ENCODE results near the gene BEAN1.

Gene BEAN1

DNA sequence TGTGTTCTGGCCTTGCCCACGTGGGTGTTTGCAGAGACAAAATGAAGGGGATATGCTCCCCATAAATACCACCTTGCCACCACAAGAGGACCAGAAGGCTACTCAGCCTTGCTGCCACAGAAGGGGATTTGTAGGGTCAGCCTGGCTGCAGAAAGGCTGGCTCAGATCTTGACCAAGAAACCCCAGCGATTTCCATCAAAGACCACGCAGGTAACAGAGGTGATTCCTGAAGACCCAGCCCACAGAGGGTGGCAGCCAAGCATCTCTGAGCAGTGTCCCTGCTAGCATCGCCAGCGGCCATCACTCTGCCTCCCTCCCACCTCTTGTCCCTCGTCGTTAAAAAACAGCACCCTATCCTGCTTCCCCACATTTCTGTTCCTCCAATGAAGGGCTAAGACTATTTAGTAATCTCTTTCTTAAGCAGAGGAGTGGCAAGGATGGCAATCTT, 54.9 kb downstream of the BEAN1 start:
- Histone ChIP-seq H3K4me1 (ENCODE audit: control insufficient read depth, insufficient read depth, low read length) (peaks cover 5% of the 10 kb centered on the region), H3K36me3 (ENCODE audit: control insufficient read depth, insufficient read depth, low read length) (no peaks in the 10 kb centered on the region), H3K4me3 (ENCODE audit: low read length) (no peak overlapping the region), H3K9ac (ENCODE audit: low read length) (no peak overlapping the region), H3K27ac (ENCODE audit: low read depth, low read length) (no peak overlapping the region), H3K27me3 (ENCODE audit: control insufficient read depth, insufficient read depth, low read length) (no peaks in the 10 kb centered on the region)

DNA sequence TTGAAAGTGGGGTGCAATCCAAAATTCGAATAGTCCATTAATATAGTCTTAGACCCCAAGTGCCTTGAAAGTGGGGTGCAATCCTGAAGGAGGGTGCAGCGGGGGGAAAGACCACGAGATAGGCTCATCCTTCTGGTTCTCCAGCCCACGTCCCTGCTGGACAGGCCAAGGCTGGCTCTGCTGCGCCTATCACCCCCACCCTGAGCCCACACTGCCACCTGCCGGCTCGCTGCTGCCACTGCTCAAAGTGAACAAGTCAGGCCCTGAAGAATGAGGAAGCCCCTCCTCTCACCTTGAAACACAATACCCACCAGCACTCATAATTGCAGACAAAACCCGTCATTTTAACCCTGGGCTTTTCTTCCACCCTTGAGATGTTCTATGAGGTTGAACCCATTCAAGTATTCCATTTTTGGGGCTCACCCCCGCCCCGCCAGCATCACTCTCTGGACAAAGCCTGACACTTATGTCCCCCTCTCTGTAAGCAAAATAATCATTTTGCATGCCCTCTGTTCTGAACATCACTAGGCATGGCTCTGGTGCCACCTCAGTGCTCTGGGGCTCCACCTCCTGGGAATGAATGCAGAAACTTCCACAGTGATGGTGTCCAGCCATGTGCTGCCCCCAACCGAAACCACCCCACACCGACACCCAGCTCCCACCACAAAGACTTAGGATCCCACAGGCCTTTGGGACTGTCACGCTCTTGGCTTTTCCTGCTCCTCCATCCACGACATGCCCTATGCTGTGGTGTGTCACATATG, 56.8 kb downstream of the BEAN1 start:
- H3K9ac ChIP-seq (ENCODE audit: low read length): no peak overlapping the region
- no peaks in the 10 kb centered on the region for H3K27me3 ChIP-seq (ENCODE audit: control insufficient read depth, insufficient read depth, low read length)
- H3K36me3 ChIP-seq (ENCODE audit: control insufficient read depth, insufficient read depth, low read length): no peaks in the 10 kb centered on the region
- H3K4me1 ChIP-seq (ENCODE audit: control insufficient read depth, insufficient read depth, low read length): peaks cover 8% of the 10 kb centered on the region
- H3K4me3 ChIP-seq (ENCODE audit: low read length): no peak overlapping the region
- no peak overlapping the region for H3K27ac ChIP-seq (ENCODE audit: low read depth, low read length)

DNA sequence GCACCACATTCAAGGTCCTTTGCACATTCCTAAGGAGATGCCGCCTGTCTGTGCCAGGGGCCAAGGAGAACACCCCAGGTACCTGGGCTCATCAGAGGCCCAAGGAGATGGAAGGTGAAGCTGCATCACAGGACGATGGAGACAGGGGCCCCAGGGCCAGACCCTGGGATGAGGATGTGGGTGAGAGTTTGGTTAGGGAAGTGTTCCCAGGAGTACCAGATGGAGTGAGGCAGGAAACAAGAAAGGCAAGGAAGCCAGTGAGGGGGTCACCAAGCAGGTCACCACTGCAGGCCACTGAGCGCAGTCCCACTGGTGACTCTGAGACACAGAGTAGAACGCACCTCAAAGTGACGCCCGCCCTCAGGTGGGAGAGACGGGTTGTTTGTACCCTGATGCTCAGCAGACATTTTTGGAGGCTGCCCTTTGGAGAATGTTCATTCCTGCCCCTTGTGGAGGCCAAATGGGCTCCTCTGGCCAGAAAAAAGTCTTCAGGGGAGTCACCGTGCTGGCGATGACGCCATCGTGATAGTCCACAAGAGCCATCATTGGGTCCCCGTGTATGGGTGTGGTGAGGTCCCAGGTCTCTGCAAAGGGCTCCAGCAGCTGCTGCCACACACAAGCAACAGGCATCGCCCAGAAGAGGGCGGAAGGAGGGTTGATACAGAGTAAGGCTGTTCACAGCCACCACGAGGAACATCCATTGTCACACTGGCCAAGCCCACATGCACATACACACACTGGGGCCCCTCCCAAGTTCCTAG, 57.5 kb downstream of the BEAN1 start:
- Histone ChIP-seq H3K27me3 (ENCODE audit: control insufficient read depth, insufficient read depth, low read length) (no peaks in the 10 kb centered on the region), H3K9ac (ENCODE audit: low read length) (no peak overlapping the region), H3K27ac (ENCODE audit: low read depth, low read length) (no peak overlapping the region), H3K4me1 (ENCODE audit: control insufficient read depth, insufficient read depth, low read length) (peaks cover 8% of the 10 kb centered on the region), H3K4me3 (ENCODE audit: low read length) (no peak overlapping the region), H3K36me3 (ENCODE audit: control insufficient read depth, insufficient read depth, low read length) (no peaks in the 10 kb centered on the region)

DNA sequence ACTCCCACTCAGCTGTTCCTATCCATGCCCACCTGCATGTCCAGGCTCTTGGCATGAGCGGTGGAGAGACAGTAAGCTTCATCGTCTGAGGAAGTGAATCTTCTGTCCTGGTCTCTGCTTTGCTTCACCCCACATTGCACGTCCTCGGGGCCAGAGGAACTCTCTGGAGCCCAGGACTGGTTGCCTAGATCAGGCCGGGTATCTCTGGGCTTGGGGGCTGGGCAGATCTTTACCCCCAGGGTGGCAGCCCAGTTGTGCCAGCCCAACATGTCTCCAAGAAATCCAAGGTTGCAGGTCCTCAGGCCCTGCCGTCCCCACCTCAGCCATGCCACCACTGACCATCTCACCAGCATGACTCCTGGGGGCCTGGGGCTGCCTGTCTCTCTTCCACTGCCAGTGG, 58.3 kb downstream of the BEAN1 start:
- Histone ChIP-seq H3K27ac (ENCODE audit: low read depth, low read length) (no peak overlapping the region), H3K4me3 (ENCODE audit: low read length) (no peak overlapping the region), H3K9ac (ENCODE audit: low read length) (no peak overlapping the region), H3K36me3 (ENCODE audit: control insufficient read depth, insufficient read depth, low read length) (no peaks in the 10 kb centered on the region), H3K27me3 (ENCODE audit: control insufficient read depth, insufficient read depth, low read length) (no peaks in the 10 kb centered on the region), H3K4me1 (ENCODE audit: control insufficient read depth, insufficient read depth, low read length) (peaks cover 8% of the 10 kb centered on the region)

DNA sequence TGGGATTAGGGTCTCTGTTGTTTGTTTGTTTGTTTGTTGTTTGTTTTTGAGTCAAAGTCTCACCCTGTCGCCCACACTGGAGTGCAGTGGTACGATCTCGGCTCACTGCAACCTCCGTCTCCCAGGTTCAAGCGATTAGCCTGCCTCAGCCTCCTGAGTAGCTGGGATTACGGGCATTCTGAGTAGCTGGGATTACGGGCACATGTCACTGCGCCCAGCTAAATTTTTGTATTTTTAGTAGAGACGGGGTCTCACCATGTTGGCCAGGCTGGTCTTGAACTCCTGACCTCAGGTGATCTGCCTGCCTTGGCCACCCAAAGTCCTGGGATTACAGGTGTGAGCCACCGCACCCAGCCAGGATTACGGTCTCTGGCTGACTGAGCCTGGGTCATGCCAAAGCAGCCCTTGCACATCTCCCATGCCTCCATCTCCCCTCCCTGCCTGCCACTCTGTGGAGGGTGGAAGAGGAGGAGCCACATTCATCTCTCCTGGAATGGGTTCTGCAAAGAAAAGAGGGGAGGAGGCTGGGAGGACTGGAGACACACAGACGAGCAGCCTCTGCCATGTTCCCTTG, 59.2 kb downstream of the BEAN1 start:
- no peak overlapping the region for H3K27ac ChIP-seq (ENCODE audit: low read depth, low read length)
- no peak overlapping the region for H3K9ac ChIP-seq (ENCODE audit: low read length)
- H3K4me1 ChIP-seq (ENCODE audit: control insufficient read depth, insufficient read depth, low read length): peaks cover 8% of the 10 kb centered on the region
- no peaks in the 10 kb centered on the region for H3K36me3 ChIP-seq (ENCODE audit: control insufficient read depth, insufficient read depth, low read length)
- H3K4me3 ChIP-seq (ENCODE audit: low read length): no peak overlapping the region
- H3K27me3 ChIP-seq (ENCODE audit: control insufficient read depth, insufficient read depth, low read length): no peaks in the 10 kb centered on the region

DNA sequence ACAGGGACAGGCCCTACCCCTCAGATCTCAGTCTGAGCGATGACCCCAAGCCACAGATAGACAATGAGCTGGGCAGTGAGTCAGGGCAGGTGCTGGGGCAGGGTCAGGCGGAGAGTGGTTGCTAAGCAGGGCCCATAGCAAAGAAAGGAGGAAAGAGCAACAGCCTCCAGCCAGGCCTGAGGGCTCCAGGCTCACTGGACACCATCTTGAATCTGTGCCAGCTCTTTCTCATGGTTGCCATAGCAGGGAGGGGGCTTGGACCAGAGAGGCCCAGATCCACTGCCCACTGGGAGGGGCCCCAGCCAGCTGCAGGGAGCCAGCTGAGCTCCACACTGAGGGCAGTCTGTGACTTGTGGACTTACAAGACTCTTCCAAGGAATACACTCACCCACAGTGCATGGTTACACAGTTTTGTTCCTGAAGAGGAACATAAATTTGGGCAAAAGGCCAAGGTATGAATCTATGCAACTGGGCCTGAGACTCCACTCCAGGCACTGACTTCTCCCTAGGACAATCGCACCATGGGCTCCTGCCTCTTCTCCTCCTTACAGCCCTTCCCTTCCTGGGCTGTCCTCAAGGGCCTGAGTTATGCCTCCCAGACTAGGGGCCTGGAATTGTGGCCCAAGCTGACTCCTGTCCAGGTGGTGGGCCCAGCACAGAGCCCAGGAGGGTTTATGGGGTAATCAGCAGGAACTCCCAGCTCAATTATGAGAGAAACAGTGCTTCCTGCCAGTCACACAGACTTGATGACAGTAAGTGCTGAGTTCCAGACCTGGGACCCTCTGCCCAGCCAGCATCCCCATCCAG, 59.9 kb downstream of the BEAN1 start:
- Histone ChIP-seq H3K27ac (ENCODE audit: low read depth, low read length) (no peak overlapping the region), H3K9ac (ENCODE audit: low read length) (no peak overlapping the region), H3K27me3 (ENCODE audit: control insufficient read depth, insufficient read depth, low read length) (no peaks in the 10 kb centered on the region), H3K4me1 (ENCODE audit: control insufficient read depth, insufficient read depth, low read length) (peaks cover 8% of the 10 kb centered on the region), H3K36me3 (ENCODE audit: control insufficient read depth, insufficient read depth, low read length) (no peaks in the 10 kb centered on the region), H3K4me3 (ENCODE audit: low read length) (no peak overlapping the region)

DNA sequence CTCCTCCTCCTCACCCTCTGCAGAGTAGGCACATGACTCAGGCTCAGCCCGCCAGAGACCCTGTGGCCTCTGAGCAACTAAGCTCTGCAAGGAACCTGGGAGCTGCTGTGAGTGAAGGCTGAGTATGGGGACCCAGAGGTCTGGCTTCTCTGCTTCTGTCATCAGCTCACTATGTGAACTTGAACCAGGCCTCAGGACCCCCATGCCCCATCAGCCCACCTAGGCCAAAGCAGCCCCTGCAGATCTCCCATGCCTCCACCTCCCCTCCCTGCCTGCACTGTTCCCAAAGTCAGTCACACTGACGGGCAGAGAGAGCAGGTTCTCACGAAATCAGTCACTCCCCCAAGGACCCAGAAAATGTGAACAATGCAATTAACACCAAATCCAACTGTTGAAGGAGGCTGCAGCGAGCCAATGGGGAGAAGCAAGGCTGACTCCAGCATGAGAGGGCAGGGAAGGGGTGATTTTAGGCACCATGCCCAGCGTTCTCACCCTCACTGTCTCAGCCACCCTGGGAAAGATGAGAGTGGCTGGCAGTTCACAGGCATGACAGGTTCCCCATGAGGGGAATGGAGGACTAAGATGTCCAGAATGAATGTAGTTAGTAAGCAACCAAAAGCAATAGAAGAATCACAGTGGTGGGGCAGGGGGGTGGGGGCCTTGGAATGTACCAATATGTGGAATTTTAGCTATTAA, 60.6 kb downstream of the BEAN1 start:
- peaks cover 8% of the 10 kb centered on the region for H3K4me1 ChIP-seq (ENCODE audit: control insufficient read depth, insufficient read depth, low read length)
- H3K9ac ChIP-seq (ENCODE audit: low read length): no peak overlapping the region
- no peak overlapping the region for H3K4me3 ChIP-seq (ENCODE audit: low read length)
- no peaks in the 10 kb centered on the region for H3K36me3 ChIP-seq (ENCODE audit: control insufficient read depth, insufficient read depth, low read length)
- H3K27ac ChIP-seq (ENCODE audit: low read depth, low read length): no peak overlapping the region
- no peaks in the 10 kb centered on the region for H3K27me3 ChIP-seq (ENCODE audit: control insufficient read depth, insufficient read depth, low read length)

DNA sequence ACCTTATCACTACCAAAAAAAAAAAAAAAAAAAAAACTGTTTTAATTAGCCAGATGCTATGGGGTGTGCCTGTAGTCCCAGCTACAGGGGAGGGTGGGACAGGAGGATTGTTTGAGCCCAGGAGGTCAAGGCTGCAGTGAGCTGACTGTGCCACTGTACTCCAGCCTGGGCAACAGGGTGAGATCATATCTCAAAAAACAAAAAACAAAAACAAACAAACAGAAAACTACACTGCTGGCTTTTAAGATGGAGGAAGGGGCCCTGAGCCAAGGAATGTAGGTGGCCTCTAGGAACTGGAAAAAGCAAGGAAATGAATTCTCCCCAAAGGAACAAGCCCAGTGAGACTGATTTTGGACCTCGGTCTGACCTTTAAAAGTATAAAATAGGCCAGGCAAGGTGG, 61.4 kb downstream of the BEAN1 start:
- no peak overlapping the region for H3K9ac ChIP-seq (ENCODE audit: low read length)

DNA sequence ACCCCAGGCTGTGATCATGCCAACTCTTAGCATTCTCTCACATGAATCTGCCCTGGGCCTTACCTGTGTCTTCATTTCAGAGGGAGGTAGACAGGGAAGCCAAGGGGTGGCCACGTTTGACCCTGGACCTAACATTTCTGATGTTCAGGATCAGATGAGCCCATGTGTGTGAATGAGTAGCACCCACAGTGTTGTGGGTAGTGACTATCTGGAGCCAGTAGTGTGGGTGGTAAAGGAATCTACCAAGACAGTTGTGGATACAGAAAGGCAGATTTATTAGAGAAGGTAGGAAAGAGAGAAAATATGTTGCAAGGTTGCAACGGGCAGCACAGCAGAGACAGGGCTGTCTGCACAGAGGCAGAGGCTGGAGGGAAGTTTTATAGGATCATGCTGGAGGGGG, 62.3 kb downstream of the BEAN1 start:
- Histone ChIP-seq H3K4me1 (ENCODE audit: control insufficient read depth, insufficient read depth, low read length) (peaks cover 8% of the 10 kb centered on the region), H3K36me3 (ENCODE audit: control insufficient read depth, insufficient read depth, low read length) (no peaks in the 10 kb centered on the region), H3K27me3 (ENCODE audit: control insufficient read depth, insufficient read depth, low read length) (no peaks in the 10 kb centered on the region), H3K9ac (ENCODE audit: low read length) (no peak overlapping the region), H3K4me3 (ENCODE audit: low read length) (no peak overlapping the region), H3K27ac (ENCODE audit: low read depth, low read length) (no peak overlapping the region)

More for the DNA sequence above, 61.4 kb downstream of the BEAN1 start:
- Histone ChIP-seq H3K4me1 (ENCODE audit: control insufficient read depth, insufficient read depth, low read length) (peaks cover 8% of the 10 kb centered on the region), H3K27ac (ENCODE audit: low read depth, low read length) (no peak overlapping the region), H3K27me3 (ENCODE audit: control insufficient read depth, insufficient read depth, low read length) (no peaks in the 10 kb centered on the region), H3K36me3 (ENCODE audit: control insufficient read depth, insufficient read depth, low read length) (no peaks in the 10 kb centered on the region), H3K4me3 (ENCODE audit: low read length) (no peak overlapping the region)

DNA sequence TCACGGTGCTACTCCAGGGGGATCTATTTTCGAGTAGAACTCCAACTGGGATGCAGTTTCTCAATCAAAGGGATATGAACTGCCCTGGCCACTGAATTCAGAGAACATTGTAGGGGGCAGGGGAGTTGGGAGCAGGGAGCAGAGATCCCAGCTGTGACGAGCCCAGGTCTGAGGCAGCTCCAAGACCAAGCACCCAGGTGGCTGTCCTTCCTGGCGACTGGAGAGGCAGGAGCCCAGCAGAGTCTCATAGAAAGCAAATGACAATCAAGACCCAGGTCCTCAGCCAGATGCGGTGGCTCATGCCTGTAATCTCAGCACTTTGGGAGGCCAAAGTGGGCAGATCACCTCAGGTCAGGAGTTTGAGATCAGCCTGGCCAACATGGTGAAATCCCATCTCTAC, 62.7 kb downstream of the BEAN1 start:
- no peak overlapping the region for H3K27ac ChIP-seq (ENCODE audit: low read depth, low read length)
- H3K9ac ChIP-seq (ENCODE audit: low read length): no peak overlapping the region
- H3K36me3 ChIP-seq (ENCODE audit: control insufficient read depth, insufficient read depth, low read length): no peaks in the 10 kb centered on the region
- no peak overlapping the region for H3K4me3 ChIP-seq (ENCODE audit: low read length)
- H3K27me3 ChIP-seq (ENCODE audit: control insufficient read depth, insufficient read depth, low read length): no peaks in the 10 kb centered on the region
- H3K4me1 ChIP-seq (ENCODE audit: control insufficient read depth, insufficient read depth, low read length): peaks cover 8% of the 10 kb centered on the region

DNA sequence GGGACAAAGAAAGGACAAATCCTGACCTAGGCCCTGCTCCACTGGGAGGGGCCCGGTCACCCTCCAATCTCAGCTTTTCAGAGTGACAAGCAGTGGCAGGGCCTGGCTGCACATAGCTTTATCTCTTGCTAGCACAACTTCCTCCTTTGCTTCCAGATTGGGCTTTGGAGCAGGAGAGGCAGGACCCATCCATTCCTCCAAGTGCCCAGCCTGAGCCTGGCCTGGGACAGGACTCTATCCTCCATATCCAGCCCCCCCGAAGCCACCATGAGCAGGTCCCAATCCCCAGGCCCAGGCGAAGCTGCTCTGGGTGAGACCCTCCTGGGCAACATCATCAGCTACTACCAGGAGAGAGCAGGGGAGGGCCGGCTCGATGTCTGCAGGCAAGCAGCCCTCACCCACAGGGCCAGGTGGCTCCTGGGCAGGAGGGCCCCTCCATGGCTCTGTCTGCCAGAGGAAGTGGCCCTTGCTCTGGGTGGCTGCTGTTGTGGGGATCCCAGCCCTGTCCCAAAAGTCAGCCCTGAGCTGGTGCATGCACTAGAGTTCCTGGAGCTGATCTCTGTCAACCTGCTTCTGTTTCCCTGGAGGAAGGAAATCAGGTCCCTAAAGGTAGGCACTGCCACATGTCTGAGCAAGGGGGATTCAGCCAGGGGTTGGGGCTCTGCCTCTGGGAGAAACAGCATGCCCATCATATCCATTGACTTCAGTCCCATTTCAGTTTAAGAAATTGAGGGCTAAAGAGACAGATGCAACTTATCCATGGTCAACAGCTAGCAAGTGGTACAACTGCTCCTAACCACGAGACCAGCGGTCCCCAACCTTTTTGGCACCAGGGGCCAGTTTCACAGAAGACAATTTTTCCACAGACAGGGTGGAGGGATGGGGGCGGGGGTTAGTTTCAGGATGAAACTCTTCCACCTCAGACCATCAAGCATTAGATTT, 64.0 kb downstream of the BEAN1 start:
- Histone ChIP-seq H3K4me1 (ENCODE audit: control insufficient read depth, insufficient read depth, low read length) (peaks cover 8% of the 10 kb centered on the region), H3K36me3 (ENCODE audit: control insufficient read depth, insufficient read depth, low read length) (no peaks in the 10 kb centered on the region), H3K27me3 (ENCODE audit: control insufficient read depth, insufficient read depth, low read length) (no peaks in the 10 kb centered on the region), H3K9ac (ENCODE audit: low read length) (no peak overlapping the region), H3K4me3 (ENCODE audit: low read length) (no peak overlapping the region), H3K27ac (ENCODE audit: low read depth, low read length) (no peak overlapping the region)
